Glutamatergic neuron (in vitro differentiated cells): ENCODE measurements around the gene ALDH4A1. TPM values are rescaled to one million over a fixed set of nuclear protein-coding genes. Genes with fewer than 3 reads are reported as not detected.
A peak's percentile ranks its signal among the peaks of the same experiment; 100 is the strongest.

Experiments
- DNase-seq: peaks from one replicate; pipeline ENCODE4 v3.0.0; 2022
- H3K27ac Mint-ChIP-seq: one replicate; pipeline ENCODE4 v1.8.0; 2020; ENCODE audit warnings: mild to moderate bottlenecking, mixed read lengths, inconsistent platforms; ENCODE audit not compliant: unreplicated experiment
- H3K27me3 Mint-ChIP-seq: one replicate; pipeline ENCODE4 v1.8.0; 2020; ENCODE audit warnings: mild to moderate bottlenecking, moderate library complexity, mixed read lengths, inconsistent platforms; ENCODE audit not compliant: unreplicated experiment
- H3K36me3 Mint-ChIP-seq: one replicate; pipeline ENCODE4 v1.8.0; 2020; ENCODE audit warnings: mild to moderate bottlenecking, mixed read lengths, inconsistent platforms; ENCODE audit not compliant: unreplicated experiment
- H3K4me1 Mint-ChIP-seq: one replicate; pipeline ENCODE4 v1.8.0; 2020; ENCODE audit warnings: mild to moderate bottlenecking, low read depth, mixed read lengths, inconsistent platforms; ENCODE audit not compliant: unreplicated experiment
- H3K4me3 Mint-ChIP-seq: one replicate; pipeline ENCODE4 v1.8.0; 2020; ENCODE audit warnings: mild to moderate bottlenecking, mixed read lengths, inconsistent platforms; ENCODE audit not compliant: unreplicated experiment
- H3K9me3 Mint-ChIP-seq: one replicate; pipeline ENCODE4 v1.8.0; 2020; ENCODE audit warnings: mild to moderate bottlenecking, moderate library complexity, mixed read lengths, inconsistent platforms; ENCODE audit not compliant: unreplicated experiment
- CTCF ChIP-seq: fragments of 200-600 bp; sonication (generic); IDR thresholded peaks from one replicate; pipeline ENCODE4 v1.5.0; 2021; ENCODE audit not compliant: partially characterized antibody, unreplicated experiment
- total RNA-seq: library from RNA; stranded (reverse); fragmentation: NEBNext Ultra II Directional; extraction: Animal tissue kit (Norgen Biotek cat#: 25700); gene quantifications from one replicate; pipeline ENCODE4 v1.2.1, GENCODE V29; 2021; ENCODE audit not compliant: unreplicated experiment

ALDH4A1 gene
- total RNA-seq, 1 donor from 2014 or later = 28.9 TPM

- TF ChIP-seq CTCF = no peak
- no peaks in the 10 kb centered on the region for H3K36me3 Mint-ChIP-seq
- H3K9me3 Mint-ChIP-seq = peaks cover 32% of the 10 kb centered on the region
- H3K4me1 Mint-ChIP-seq = peaks cover 61% of the 10 kb centered on the region
- peak overlapping the region; percentile 61 for H3K4me3 Mint-ChIP-seq
- H3K27ac Mint-ChIP-seq = peak overlapping the region; percentile 100
- DNase-seq = no peak
- H3K27me3 Mint-ChIP-seq = peaks cover 17% of the 10 kb centered on the region
These were observed 22.9 kb upstream of the ALDH4A1 start for GRCh38 chr1:18925279-18925678.

- no peak for TF ChIP-seq CTCF
- H3K27ac Mint-ChIP-seq = peak overlapping the region; percentile 100
- H3K9me3 Mint-ChIP-seq = peaks cover 36% of the 10 kb centered on the region
These were observed 21.9 kb upstream of the ALDH4A1 start for GRCh38 chr1:18924221-18924691.

GRCh38 chr1:18923756-18924211 is 21.4 kb upstream of the ALDH4A1 start:
- peak overlapping the region; percentile 88 for H3K4me3 Mint-ChIP-seq
- H3K36me3 Mint-ChIP-seq = no peaks in the 10 kb centered on the region
- peaks cover 39% of the 10 kb centered on the region for H3K9me3 Mint-ChIP-seq
- DNase-seq = peak; percentile 89
- H3K4me1 Mint-ChIP-seq = peaks cover 60% of the 10 kb centered on the region
- H3K27ac Mint-ChIP-seq = peak overlapping the region; percentile 100
- H3K27me3 Mint-ChIP-seq = peaks cover 17% of the 10 kb centered on the region
- TF ChIP-seq CTCF = no peak

More at GRCh38 chr1:18924221-18924691, 21.9 kb upstream of the ALDH4A1 start:
- no peak for DNase-seq
- peak overlapping the region; percentile 88 for H3K4me3 Mint-ChIP-seq
- H3K36me3 Mint-ChIP-seq = no peaks in the 10 kb centered on the region
- peaks cover 60% of the 10 kb centered on the region for H3K4me1 Mint-ChIP-seq
- H3K27me3 Mint-ChIP-seq = peaks cover 17% of the 10 kb centered on the region

- H3K4me3 Mint-ChIP-seq = peak overlapping the region; percentile 88
- TF ChIP-seq CTCF = no peak
These were observed 20.7 kb upstream of the ALDH4A1 start for GRCh38 chr1:18922848-18923755.

GRCh38 chr1:18922319-18922726 is 20.0 kb upstream of the ALDH4A1 start:
- Mint-ChIP-seq H3K4me1 (peaks cover 54% of the 10 kb centered on the region), H3K27ac (peak overlapping the region; percentile 100), H3K9me3 (peaks cover 36% of the 10 kb centered on the region), H3K4me3 (peak overlapping the region; percentile 88), H3K27me3 (peaks cover 16% of the 10 kb centered on the region), H3K36me3 (no peaks in the 10 kb centered on the region)
- DNase-seq = peak; percentile 77
- TF ChIP-seq CTCF = no peak

More at GRCh38 chr1:18922848-18923755, 20.7 kb upstream of the ALDH4A1 start:
- Mint-ChIP-seq H3K27ac (peak overlapping the region; percentile 100), H3K27me3 (peaks cover 17% of the 10 kb centered on the region), H3K9me3 (peaks cover 39% of the 10 kb centered on the region), H3K36me3 (no peaks in the 10 kb centered on the region), H3K4me1 (peaks cover 56% of the 10 kb centered on the region)
- no peak for DNase-seq
